H1 (cell line): ENCODE data around the gene YPEL2.

Experiments used
- CBX5 ChIP-seq: fragments of 300-800, 300-1000 bp; sonication (generic); IDR thresholded peaks from 2 replicates; pipeline ENCODE4 v1.7.1; 2016; ENCODE audit warnings: antibody characterized with exemption, low read length, low read depth
- CBX8 ChIP-seq: fragments of 300-800, 300-1000 bp; sonication (generic); IDR thresholded peaks from 2 replicates; pipeline ENCODE4 v1.7.1; 2016; ENCODE audit warnings: low read depth, low read length, borderline replicate concordance
- CHD1 ChIP-seq: IDR thresholded peaks from 2 replicates; pipeline ENCODE4 v1.6.1; 2012; ENCODE audit warnings: low read depth, low read length, improper control_type of control experiment
- KDM1A ChIP-seq: fragments of 200-600, 300-600 bp; sonication (generic); IDR thresholded peaks from 2 replicates; pipeline ENCODE4 v1.7.1; 2016; ENCODE audit warnings: mild to moderate bottlenecking, low read length, borderline replicate concordance
- NRF1 ChIP-seq: IDR thresholded peaks from 2 replicates; pipeline ENCODE4 v1.6.1; 2011; ENCODE audit warnings: mild to moderate bottlenecking, low read depth, low read length, improper control_type of control experiment
- POLR2A ChIP-seq, 2 experiments: IDR thresholded peaks; 1 replicate in 1 of 2; 2 replicates in 1 of 2; pipeline ENCODE4 v1.6.1; 2011; ENCODE audit warnings: low read depth in 2 of 2, low read length in 2 of 2, mild to moderate bottlenecking in 2 of 2; ENCODE audit errors: control extremely low read depth in 1 of 2
- POU5F1 ChIP-seq: IDR thresholded peaks from 2 replicates; pipeline ENCODE4 v1.6.1; 2011; ENCODE audit warnings: low read depth, mild to moderate bottlenecking, low read length, moderate library complexity
- RAD21 ChIP-seq, 2 experiments: IDR thresholded peaks in 1 of 2; conservative IDR thresholded peaks in 1 of 2; 2 replicates each; pipeline ENCODE4 v1.6.1; 2011; ENCODE audit warnings: low read depth in 2 of 2, low read length in 2 of 2, improper control_type of control experiment in 1 of 2, inconsistent platforms in 1 of 2, mild to moderate bottlenecking in 1 of 2, moderate library complexity in 1 of 2
- RNF2 ChIP-seq: fragments of 200-900, 300-1000 bp; sonication (generic); IDR thresholded peaks from 2 replicates; pipeline ENCODE4 v1.7.1; 2016; ENCODE audit warnings: borderline replicate concordance, low read depth, mild to moderate bottlenecking, antibody characterized with exemption, low read length; ENCODE audit not compliant: poor library complexity, severe bottlenecking; ENCODE audit errors: missing control alignments
- SP1 ChIP-seq: IDR thresholded peaks from 2 replicates; pipeline ENCODE4 v1.6.1; 2011; ENCODE audit warnings: low read depth, low read length
- SP2 ChIP-seq: IDR thresholded peaks from 2 replicates; pipeline ENCODE4 v1.6.1; 2012; ENCODE audit warnings: mild to moderate bottlenecking, low read length, inconsistent platforms
- TAF1 ChIP-seq: IDR thresholded peaks from 2 replicates; pipeline ENCODE4 v1.6.1; 2011; ENCODE audit warnings: mild to moderate bottlenecking, low read depth, low read length
- TF ChIP-seq, protein P1 (sequence below), 3 experiments: IDR thresholded peaks; 1 replicate in 2 of 3; 2 replicates in 1 of 3; pipeline versions ENCODE4 v1.5.1 to v1.6.1; 2011; ENCODE audit warnings: low read length in 3 of 3, mild to moderate bottlenecking in 3 of 3, inconsistent platforms in 2 of 3, low read depth in 1 of 3, moderate library complexity in 1 of 3; ENCODE audit not compliant: insufficient read depth in 1 of 3; ENCODE audit errors: control extremely low read depth in 1 of 3

DNA sequence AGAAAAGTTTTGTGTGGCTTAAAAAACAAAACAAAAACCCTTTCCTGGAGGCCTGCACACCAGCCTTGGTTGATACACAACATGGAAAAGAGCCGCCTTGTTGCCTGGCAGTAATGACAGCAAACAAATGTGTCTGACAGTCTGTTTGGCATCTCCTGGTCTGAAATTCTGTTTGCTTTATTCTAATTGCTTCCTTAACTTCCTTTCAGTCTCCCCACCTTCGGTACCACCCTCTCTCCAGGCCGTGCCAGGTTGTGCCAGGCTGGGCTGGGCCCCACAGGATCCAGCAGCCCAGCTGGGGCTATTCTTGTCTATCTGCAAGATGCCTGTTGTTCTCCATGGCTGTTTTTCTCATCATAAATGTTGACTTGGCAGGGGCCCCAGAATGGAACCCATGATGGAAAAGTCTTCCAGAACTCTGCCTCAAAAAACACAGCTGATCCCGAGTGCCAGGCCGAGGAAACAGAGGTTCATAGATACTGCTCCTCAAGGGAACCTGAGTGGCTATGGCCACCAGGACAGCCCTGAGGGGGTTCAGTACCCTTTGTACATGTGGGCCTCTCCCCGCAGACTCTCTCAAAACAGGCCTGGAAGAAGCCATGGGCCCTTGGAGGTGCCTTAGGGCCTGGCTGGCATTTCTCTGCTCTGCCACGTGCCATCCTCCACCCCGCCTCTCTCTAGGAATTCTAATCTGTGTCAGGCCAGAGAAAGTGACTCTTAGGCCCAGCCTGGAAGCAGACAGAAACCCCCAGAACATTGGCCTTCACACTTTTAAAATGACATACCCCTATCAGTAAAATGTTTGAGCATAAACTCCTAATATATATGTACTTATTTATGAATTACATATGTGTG lies 50.5 kb downstream of the YPEL2 start:
- TF ChIP-seq, protein P1, sequence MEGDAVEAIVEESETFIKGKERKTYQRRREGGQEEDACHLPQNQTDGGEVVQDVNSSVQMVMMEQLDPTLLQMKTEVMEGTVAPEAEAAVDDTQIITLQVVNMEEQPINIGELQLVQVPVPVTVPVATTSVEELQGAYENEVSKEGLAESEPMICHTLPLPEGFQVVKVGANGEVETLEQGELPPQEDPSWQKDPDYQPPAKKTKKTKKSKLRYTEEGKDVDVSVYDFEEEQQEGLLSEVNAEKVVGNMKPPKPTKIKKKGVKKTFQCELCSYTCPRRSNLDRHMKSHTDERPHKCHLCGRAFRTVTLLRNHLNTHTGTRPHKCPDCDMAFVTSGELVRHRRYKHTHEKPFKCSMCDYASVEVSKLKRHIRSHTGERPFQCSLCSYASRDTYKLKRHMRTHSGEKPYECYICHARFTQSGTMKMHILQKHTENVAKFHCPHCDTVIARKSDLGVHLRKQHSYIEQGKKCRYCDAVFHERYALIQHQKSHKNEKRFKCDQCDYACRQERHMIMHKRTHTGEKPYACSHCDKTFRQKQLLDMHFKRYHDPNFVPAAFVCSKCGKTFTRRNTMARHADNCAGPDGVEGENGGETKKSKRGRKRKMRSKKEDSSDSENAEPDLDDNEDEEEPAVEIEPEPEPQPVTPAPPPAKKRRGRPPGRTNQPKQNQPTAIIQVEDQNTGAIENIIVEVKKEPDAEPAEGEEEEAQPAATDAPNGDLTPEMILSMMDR (IDR thresholded peaks at IDR 0.05; ENCODE audit: control extremely low read depth in 1 of 3, insufficient read depth in 1 of 3, low read depth in 1 of 3, low read length in 3 of 3): no peak
- TF ChIP-seq CBX5: no peak
- no peak for TF ChIP-seq SP2
- no peak for TF ChIP-seq NRF1
- TF ChIP-seq TAF1: no peak
- TF ChIP-seq CHD1: no peak
- no peak for TF ChIP-seq POLR2A (IDR thresholded peaks at IDR 0.05; ENCODE audit: control extremely low read depth in 1 of 2, low read depth in 2 of 2, low read length in 2 of 2)
- no peak for TF ChIP-seq SP1
- no peak for TF ChIP-seq RAD21 (IDR thresholded peaks at IDR 0.05 in 1 of 2, conservative IDR thresholded peaks at IDR 0.05 in 1 of 2; ENCODE audit: low read depth in 2 of 2, low read length in 2 of 2)
- TF ChIP-seq RNF2: no peak
- TF ChIP-seq CBX8: no peak
- no peak for TF ChIP-seq KDM1A
- TF ChIP-seq POU5F1: no peak
